Brain microvascular endothelial cell (primary cell): ENCODE measurements around the gene SLC29A3.

Source experiments
- DNase-seq: peaks from one replicate; pipeline ENCODE4 v3.0.0-alpha.2; 2020
- H3K27ac ChIP-seq: fragments of 250-450 bp; sonication (Bioruptor Pico); 2 replicates; pipeline ENCODE4 v1.5.1; 2020; ENCODE audit warnings: mild to moderate bottlenecking, moderate library complexity
- H3K27me3 ChIP-seq: fragments of 250-450 bp; sonication (Bioruptor Pico); replicated peaks from 2 replicates; pipeline ENCODE4 v1.5.1; 2020; ENCODE audit warnings: mild to moderate bottlenecking
- H3K36me3 ChIP-seq: fragments of 250-450 bp; sonication (Bioruptor Pico); replicated peaks from 2 replicates; pipeline ENCODE4 v1.5.1; 2020; ENCODE audit warnings: mild to moderate bottlenecking
- H3K4me3 ChIP-seq: 2 replicates; pipeline ENCODE4 v1.5.1; 2011; ENCODE audit warnings: low read depth, mild to moderate bottlenecking, control low read depth, low read length, moderate library complexity
- CTCF ChIP-seq: IDR thresholded peaks from 2 replicates; pipeline ENCODE4 v1.5.1; 2011; ENCODE audit warnings: low read depth, mild to moderate bottlenecking, moderate library complexity, low read length, control low read depth, inconsistent platforms; ENCODE audit errors: missing control alignments
- in situ Hi-C: cut with HindIII; loops from 2 replicates; pipeline ENCODE4 v1.10.0; 2017; ENCODE audit warnings: low sequenced_read_pairs, low pct_ligation_motif_present

Gene SLC29A3

GRCh38 chr10:71307469-71308085 is 11.5 kb upstream of the SLC29A3 start:
- H3K4me3 ChIP-seq = no peak overlapping the region
- no peak for TF ChIP-seq CTCF
- no peak for DNase-seq
- in situ Hi-C loops = no loop called here
- H3K36me3 ChIP-seq = no peaks in the 10 kb centered on the region
- H3K27ac ChIP-seq = no peak overlapping the region
- H3K27me3 ChIP-seq = peaks cover 10% of the 10 kb centered on the region

- in situ Hi-C loops = no loop called here
- Histone ChIP-seq H3K27ac (no peak overlapping the region), H3K36me3 (no peaks in the 10 kb centered on the region), H3K27me3 (peaks cover 10% of the 10 kb centered on the region), H3K4me3 (no peak overlapping the region)
- TF ChIP-seq CTCF = no peak
- DNase-seq = no peak
Observed at GRCh38 chr10:71308244-71308643, 10.8 kb upstream of the SLC29A3 start.

GRCh38 chr10:71308985-71309384 is 10.1 kb upstream of the SLC29A3 start:
- H3K4me3 ChIP-seq = no peak overlapping the region
- H3K27me3 ChIP-seq = peaks cover 10% of the 10 kb centered on the region
- no peak overlapping the region for H3K27ac ChIP-seq
- in situ Hi-C loops = no loop called here
- no peak for DNase-seq
- no peaks in the 10 kb centered on the region for H3K36me3 ChIP-seq
- TF ChIP-seq CTCF = no peak

GRCh38 chr10:71309919-71310318 is 9.1 kb upstream of the SLC29A3 start:
- Histone ChIP-seq H3K27me3 (peaks cover 10% of the 10 kb centered on the region), H3K27ac (no peak overlapping the region), H3K4me3 (no peak overlapping the region), H3K36me3 (no peaks in the 10 kb centered on the region)
- no peak for TF ChIP-seq CTCF
- DNase-seq = no peak
- in situ Hi-C loops = no loop called here

GRCh38 chr10:71312220-71312619 is 6.8 kb upstream of the SLC29A3 start:
- DNase-seq = no peak

More at GRCh38 chr10:71312220-71312619, 6.8 kb upstream of the SLC29A3 start:
- no peak for TF ChIP-seq CTCF
- Histone ChIP-seq H3K4me3 (no peak overlapping the region), H3K27me3 (peaks cover 10% of the 10 kb centered on the region), H3K27ac (no peak overlapping the region), H3K36me3 (no peaks in the 10 kb centered on the region)
- in situ Hi-C loops = no loop called here
